Activated CD4-positive, alpha-beta memory T cell treated with anti-CD3 and anti-CD28 coated beads, Interleukin-2, amount 10 ng/mL, durations not matched to agents 7 days and 5 days (primary cell): ENCODE data around the gene HCN1. TPM values are rescaled to one million over a fixed set of nuclear protein-coding genes. Genes with fewer than 3 reads are reported as not detected.

Source experiments
- CTCF ChIA-PET: fragments of 350-600 bp; sonication (Branson Sonifier 250); formaldehyde crosslinking; loops from one replicate; lab custom pipeline; 2021; ENCODE audit warnings: antibody characterized with exemption, inconsistent platforms; lab: Charles Lee
- POLR2A ChIA-PET: fragments of 350-600 bp; sonication (Branson Sonifier 250); formaldehyde crosslinking; loops from one replicate; lab custom pipeline; 2021; ENCODE audit warnings: antibody characterized with exemption; lab: Charles Lee
- DNase-seq: peaks from one replicate; pipeline ENCODE4 v3.0.0-alpha.2; 2020
- H3K27ac Mint-ChIP-seq: one replicate; pipeline ENCODE4 v1.8.0; 2021; ENCODE audit warnings: mild to moderate bottlenecking, mixed read lengths
- H3K27me3 Mint-ChIP-seq: one replicate; pipeline ENCODE4 v1.8.0; 2021; ENCODE audit warnings: mixed read lengths
- H3K36me3 Mint-ChIP-seq: one replicate; pipeline ENCODE4 v1.8.0; 2021; ENCODE audit warnings: low read depth, mixed read lengths
- H3K4me1 Mint-ChIP-seq: one replicate; pipeline ENCODE4 v1.8.0; 2021; ENCODE audit warnings: mixed read lengths
- H3K4me3 Mint-ChIP-seq: one replicate; pipeline ENCODE4 v1.8.0; 2021; ENCODE audit warnings: mild to moderate bottlenecking, mixed read lengths
- H3K9me3 Mint-ChIP-seq: one replicate; pipeline ENCODE4 v1.8.0; 2021; ENCODE audit warnings: mixed read lengths
- total RNA-seq, 2 experiments: library from RNA; stranded (reverse); gene quantifications; one replicate each; pipeline ENCODE4 v1.2.3, GENCODE V29; 2021

HCN1 gene
- total RNA-seq, 2 experiments from 2014 or later, result not detected

DNA sequence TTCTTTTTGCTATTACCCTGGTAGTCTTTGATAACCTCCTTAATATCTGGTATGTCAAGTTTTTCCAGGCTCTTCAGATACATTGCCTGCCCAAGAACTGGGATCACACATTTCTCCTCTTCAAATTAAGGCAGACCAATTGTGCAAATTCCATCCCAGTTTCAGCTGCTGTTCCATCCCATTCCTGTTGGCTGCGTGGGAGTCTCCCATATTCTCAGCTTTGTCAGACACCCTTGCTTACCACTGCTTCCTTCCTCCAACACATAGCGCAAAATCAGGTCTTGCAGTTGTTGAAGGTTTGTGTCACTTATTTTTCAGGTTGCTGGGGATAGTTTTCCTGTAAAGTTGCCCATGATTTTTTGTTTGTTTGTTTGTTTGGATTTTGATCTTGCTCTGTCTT lies 15.2 kb downstream of the HCN1 start:
- Mint-ChIP-seq H3K36me3 (no peaks in the 10 kb centered on the region), H3K4me1 (no peaks in the 10 kb centered on the region), H3K27ac (no peak overlapping the region), H3K9me3 (peaks cover 7% of the 10 kb centered on the region), H3K27me3 (no peaks in the 10 kb centered on the region), H3K4me3 (no peak overlapping the region)
- DNase-seq, result no peak
- ChIA-PET POLR2A (no interaction called here), CTCF (no interaction called here)

DNA sequence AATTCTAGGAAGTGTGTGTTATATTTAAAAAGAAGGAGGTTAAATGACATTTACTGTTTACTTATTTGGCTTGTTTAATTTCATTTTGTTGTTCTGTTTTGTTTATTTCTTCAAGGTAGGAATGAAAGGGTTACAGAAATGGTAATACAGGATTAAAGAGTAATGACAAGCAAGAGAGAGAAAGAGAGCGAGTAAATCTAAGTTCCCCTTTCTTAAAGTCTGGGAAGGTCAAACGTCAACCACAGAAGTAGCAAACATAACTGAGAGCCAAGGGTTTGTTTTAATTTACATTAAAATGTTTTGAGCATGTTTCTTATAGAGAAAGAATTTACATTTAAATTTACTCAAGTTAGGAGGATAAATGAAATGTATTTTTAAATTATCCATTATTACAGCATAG lies 18.7 kb downstream of the HCN1 start:
- Mint-ChIP-seq H3K9me3 (peaks cover 13% of the 10 kb centered on the region), H3K27ac (no peak overlapping the region), H3K27me3 (no peaks in the 10 kb centered on the region), H3K4me1 (no peaks in the 10 kb centered on the region), H3K36me3 (no peaks in the 10 kb centered on the region), H3K4me3 (no peak overlapping the region)
- DNase-seq, result no peak
- ChIA-PET CTCF (no interaction called here), POLR2A (no interaction called here)

DNA sequence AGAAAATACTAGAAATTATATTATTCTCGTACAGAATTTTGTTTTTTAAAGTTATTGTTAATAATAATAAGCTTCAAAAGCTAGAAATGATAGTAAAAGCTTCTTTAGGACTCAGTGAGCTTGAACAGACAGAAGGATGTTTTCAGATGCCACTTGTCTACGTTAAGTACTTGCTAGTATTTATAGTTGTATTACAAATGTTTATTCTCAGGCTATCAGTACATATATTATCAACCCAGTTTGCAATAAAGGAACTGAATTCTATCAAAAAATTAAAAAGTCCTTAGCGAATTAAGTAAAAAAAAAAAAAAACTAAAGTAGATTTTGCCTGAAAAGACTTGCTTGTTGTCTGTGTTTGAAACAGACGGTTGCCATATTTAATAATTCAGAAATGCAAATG lies 23.9 kb downstream of the HCN1 start:
- peaks cover 8% of the 10 kb centered on the region for H3K9me3 Mint-ChIP-seq
- no peak overlapping the region for H3K27ac Mint-ChIP-seq
- H3K4me3 Mint-ChIP-seq, result no peak overlapping the region
- no peak for DNase-seq
- ChIA-PET CTCF (no interaction called here), POLR2A (no interaction called here)
- H3K27me3 Mint-ChIP-seq, result no peaks in the 10 kb centered on the region
- H3K36me3 Mint-ChIP-seq, result no peaks in the 10 kb centered on the region
- no peaks in the 10 kb centered on the region for H3K4me1 Mint-ChIP-seq

DNA sequence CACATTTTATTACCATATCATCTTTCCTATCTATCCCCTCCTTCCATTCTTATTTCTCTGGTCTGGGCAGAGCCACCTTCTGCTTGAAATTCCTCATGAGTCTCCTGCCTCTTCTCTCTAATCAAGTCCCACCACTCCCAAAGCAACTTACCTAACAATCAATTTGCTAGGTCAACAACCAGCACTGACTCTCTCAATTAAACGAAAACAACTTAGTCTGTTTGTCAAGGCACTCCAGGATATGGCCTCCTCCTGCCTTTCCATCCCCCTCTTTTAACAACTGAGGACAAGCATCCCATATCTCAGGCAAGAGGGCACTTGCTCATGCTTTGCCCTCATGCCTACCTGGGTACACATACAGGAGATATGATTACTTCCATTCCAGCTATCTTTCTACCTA lies 47.4 kb downstream of the HCN1 start:
- POLR2A ChIA-PET, result no interaction called here
- Mint-ChIP-seq H3K9me3 (peaks cover 13% of the 10 kb centered on the region), H3K27me3 (no peaks in the 10 kb centered on the region), H3K4me1 (no peaks in the 10 kb centered on the region), H3K36me3 (no peaks in the 10 kb centered on the region), H3K4me3 (no peak overlapping the region), H3K27ac (no peak overlapping the region)
- no peak for DNase-seq
- CTCF ChIA-PET, result no interaction called here

- no peak overlapping the region for H3K27ac Mint-ChIP-seq
- no peaks in the 10 kb centered on the region for H3K27me3 Mint-ChIP-seq
- H3K9me3 Mint-ChIP-seq, result peaks cover 4% of the 10 kb centered on the region
- CTCF ChIA-PET, result no interaction called here
- DNase-seq, result no peak
- H3K36me3 Mint-ChIP-seq, result no peaks in the 10 kb centered on the region
- POLR2A ChIA-PET, result no interaction called here
- H3K4me1 Mint-ChIP-seq, result no peaks in the 10 kb centered on the region
- H3K4me3 Mint-ChIP-seq, result no peak overlapping the region
Observed at GRCh38 chr5:45643056-45643455, 53.1 kb downstream of the HCN1 start.

- Mint-ChIP-seq H3K4me3 (no peak overlapping the region), H3K36me3 (no peaks in the 10 kb centered on the region), H3K27ac (no peak overlapping the region), H3K27me3 (no peaks in the 10 kb centered on the region), H3K9me3 (peaks cover 7% of the 10 kb centered on the region), H3K4me1 (no peaks in the 10 kb centered on the region)
- no peak for DNase-seq
- ChIA-PET CTCF (no interaction called here), POLR2A (no interaction called here)
Observed at GRCh38 chr5:45642370-45642769, 53.8 kb downstream of the HCN1 start.

- Mint-ChIP-seq H3K27me3 (no peaks in the 10 kb centered on the region), H3K4me1 (no peaks in the 10 kb centered on the region), H3K9me3 (peaks cover 7% of the 10 kb centered on the region), H3K27ac (no peak overlapping the region), H3K4me3 (no peak overlapping the region), H3K36me3 (no peaks in the 10 kb centered on the region)
- no peak for DNase-seq
- ChIA-PET CTCF (no interaction called here), POLR2A (no interaction called here)
Observed at GRCh38 chr5:45639040-45639439, 57.1 kb downstream of the HCN1 start.

- no peaks in the 10 kb centered on the region for H3K36me3 Mint-ChIP-seq
- no peak for DNase-seq
- H3K27ac Mint-ChIP-seq, result no peak overlapping the region
- ChIA-PET CTCF (no interaction called here), POLR2A (no interaction called here)
- no peaks in the 10 kb centered on the region for H3K4me1 Mint-ChIP-seq
- no peaks in the 10 kb centered on the region for H3K27me3 Mint-ChIP-seq
- peaks cover 7% of the 10 kb centered on the region for H3K9me3 Mint-ChIP-seq
- H3K4me3 Mint-ChIP-seq, result no peak overlapping the region
Observed at GRCh38 chr5:45627076-45627656, 69.0 kb downstream of the HCN1 start.

- no peak for DNase-seq
- no peak overlapping the region for H3K27ac Mint-ChIP-seq
- ChIA-PET POLR2A (no interaction called here), CTCF (no interaction called here)
- no peaks in the 10 kb centered on the region for H3K4me1 Mint-ChIP-seq
- no peak overlapping the region for H3K4me3 Mint-ChIP-seq
- no peaks in the 10 kb centered on the region for H3K36me3 Mint-ChIP-seq
- H3K27me3 Mint-ChIP-seq, result no peaks in the 10 kb centered on the region
- peaks cover 11% of the 10 kb centered on the region for H3K9me3 Mint-ChIP-seq
Observed at GRCh38 chr5:45623832-45624231, 72.3 kb downstream of the HCN1 start.

GRCh38 chr5:45622365-45622764 lies 73.8 kb downstream of the HCN1 start:
- Mint-ChIP-seq H3K9me3 (peaks cover 13% of the 10 kb centered on the region), H3K27me3 (no peaks in the 10 kb centered on the region), H3K27ac (no peak overlapping the region), H3K36me3 (no peaks in the 10 kb centered on the region), H3K4me3 (no peak overlapping the region), H3K4me1 (no peaks in the 10 kb centered on the region)
- DNase-seq, result no peak
- ChIA-PET CTCF (no interaction called here), POLR2A (no interaction called here)

- Mint-ChIP-seq H3K4me3 (no peak overlapping the region), H3K4me1 (no peaks in the 10 kb centered on the region), H3K9me3 (peaks cover 8% of the 10 kb centered on the region), H3K36me3 (no peaks in the 10 kb centered on the region), H3K27me3 (no peaks in the 10 kb centered on the region), H3K27ac (no peak overlapping the region)
- DNase-seq, result no peak
- ChIA-PET POLR2A (no interaction called here), CTCF (no interaction called here)
Observed at GRCh38 chr5:45617859-45618416, 78.2 kb downstream of the HCN1 start.

DNA sequence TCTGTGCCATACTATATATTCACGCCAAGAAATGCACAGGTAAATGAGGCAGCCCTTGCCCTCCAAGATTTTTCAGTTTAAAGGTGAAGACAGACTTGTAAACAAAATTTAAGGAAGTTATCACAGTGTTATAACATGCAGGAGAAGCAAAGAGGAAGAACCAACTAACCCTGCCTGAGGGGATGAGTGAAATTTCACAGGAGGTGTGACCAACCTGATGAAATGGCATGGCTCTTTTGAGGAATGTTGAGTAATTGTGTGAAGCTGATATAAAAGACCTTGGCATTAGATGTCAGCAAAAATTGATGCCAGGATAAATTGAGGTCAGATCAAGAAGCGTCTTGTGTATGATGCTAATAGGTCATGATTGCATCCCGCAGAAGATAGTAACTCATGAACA lies 86.5 kb downstream of the HCN1 start:
- H3K9me3 Mint-ChIP-seq, result no peaks in the 10 kb centered on the region
- no peaks in the 10 kb centered on the region for H3K36me3 Mint-ChIP-seq
- no peaks in the 10 kb centered on the region for H3K4me1 Mint-ChIP-seq

DNA sequence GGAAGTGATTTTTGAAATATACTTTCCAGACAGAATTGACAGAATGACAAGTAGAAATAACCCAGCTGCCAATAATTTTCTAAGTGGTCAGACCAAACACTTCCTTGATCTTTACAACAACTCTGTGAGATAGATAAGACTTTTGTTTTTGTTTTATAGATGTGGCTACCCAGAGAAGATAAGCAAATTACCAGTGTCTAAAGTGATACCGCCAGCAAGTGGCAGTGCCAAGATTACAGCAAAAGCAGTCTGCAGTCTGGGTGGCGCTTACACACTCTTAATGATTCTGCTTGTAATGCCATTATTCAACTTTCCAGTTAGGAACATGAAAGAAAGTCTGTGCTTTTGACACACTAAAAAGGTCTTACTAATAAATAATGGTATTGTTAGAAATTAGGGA lies 92.1 kb downstream of the HCN1 start:
- CTCF ChIA-PET, result no interaction called here
- Mint-ChIP-seq H3K9me3 (peaks cover 2% of the 10 kb centered on the region), H3K4me1 (no peaks in the 10 kb centered on the region), H3K4me3 (no peak overlapping the region), H3K27ac (no peak overlapping the region), H3K27me3 (no peaks in the 10 kb centered on the region), H3K36me3 (no peaks in the 10 kb centered on the region)
- POLR2A ChIA-PET, result no interaction called here
- no peak for DNase-seq

More for the DNA sequence above, 86.5 kb downstream of the HCN1 start:
- H3K4me3 Mint-ChIP-seq, result no peak overlapping the region
- POLR2A ChIA-PET, result no interaction called here
- no peaks in the 10 kb centered on the region for H3K27me3 Mint-ChIP-seq
- CTCF ChIA-PET, result no interaction called here
- DNase-seq, result no peak
- H3K27ac Mint-ChIP-seq, result no peak overlapping the region

- Mint-ChIP-seq H3K27me3 (no peaks in the 10 kb centered on the region), H3K9me3 (peaks cover 6% of the 10 kb centered on the region)
- POLR2A ChIA-PET, result no interaction called here
Observed at GRCh38 chr5:45601424-45601823, 94.8 kb downstream of the HCN1 start.

More at GRCh38 chr5:45601424-45601823, 94.8 kb downstream of the HCN1 start:
- CTCF ChIA-PET, result no interaction called here
- Mint-ChIP-seq H3K36me3 (no peaks in the 10 kb centered on the region), H3K4me3 (no peak overlapping the region), H3K4me1 (no peaks in the 10 kb centered on the region), H3K27ac (no peak overlapping the region)
- no peak for DNase-seq
